LoVo (cell line): ENCODE measurements around the gene LRRC32.

Source experiments
- DNase-seq: peaks from one replicate; pipeline ENCODE4 v3.0.0-alpha.2; 2016; ENCODE audit warnings: low spot score

Gene LRRC32

GRCh38 chr11:76699451-76700091 lies 29.0 kb upstream of the LRRC32 start:
- no peak for DNase-seq

DNA sequence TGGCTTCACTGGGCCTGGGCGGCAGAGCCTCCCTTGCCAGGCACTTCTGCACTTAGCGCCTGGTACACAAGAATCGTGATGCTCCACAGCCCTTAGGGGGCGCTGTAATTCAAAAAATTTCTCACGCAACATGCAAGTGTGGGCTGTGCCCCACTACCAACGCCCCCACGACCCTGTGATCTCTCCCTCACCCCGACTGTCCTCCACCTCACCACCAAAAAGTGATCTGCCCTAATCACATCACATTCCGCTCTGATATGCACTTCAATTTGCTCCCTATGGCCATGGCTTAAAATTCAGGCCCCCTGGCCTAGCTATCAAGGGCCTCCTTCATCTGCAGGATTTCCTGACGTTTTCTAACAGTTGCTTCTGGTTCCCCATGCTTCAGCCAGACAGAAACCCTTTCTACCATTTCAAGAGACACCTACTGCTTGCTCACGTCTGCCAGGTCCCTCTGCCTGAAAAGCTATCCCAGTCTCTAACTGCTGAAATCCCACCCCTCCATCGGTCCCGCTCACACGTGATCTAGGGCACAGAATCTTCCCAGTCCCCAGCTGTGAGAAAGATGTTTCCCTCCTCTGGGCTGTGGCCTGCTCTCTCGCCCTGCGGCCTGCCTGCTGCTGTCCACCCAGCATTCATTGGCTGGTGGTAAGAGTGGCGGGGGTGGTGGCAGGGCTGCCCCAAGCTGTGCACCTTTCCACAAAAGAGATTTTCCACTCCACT lies 27.9 kb upstream of the LRRC32 start:
- no peak for DNase-seq

GRCh38 chr11:76696756-76697155 lies 26.2 kb upstream of the LRRC32 start:
- DNase-seq, result no peak

- DNase-seq, result no peak
Observed at GRCh38 chr11:76695771-76696170, 25.2 kb upstream of the LRRC32 start.

DNA sequence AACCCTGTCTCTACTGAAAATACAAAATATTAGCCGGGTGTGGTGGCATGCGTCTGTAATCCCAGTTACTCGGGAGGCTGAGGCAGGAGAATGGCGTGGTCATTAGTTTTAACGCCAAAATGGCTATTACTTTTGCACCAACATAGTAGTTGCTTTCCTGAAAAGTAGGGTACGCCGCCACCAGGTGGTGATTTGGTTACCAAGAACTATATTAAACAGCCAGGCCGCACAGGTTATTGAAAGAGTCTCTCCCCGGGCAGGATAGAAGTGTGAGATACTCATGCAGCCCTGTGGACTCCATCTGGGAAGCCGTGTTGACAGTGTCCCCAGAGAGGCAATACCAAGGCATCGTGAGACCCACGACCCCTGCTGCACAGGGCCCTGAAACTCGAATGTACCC lies 24.6 kb upstream of the LRRC32 start:
- DNase-seq, result no peak

- DNase-seq, result no peak
Observed at GRCh38 chr11:76694664-76695063, 24.1 kb upstream of the LRRC32 start.

GRCh38 chr11:76693806-76694205 lies 23.3 kb upstream of the LRRC32 start:
- no peak for DNase-seq

GRCh38 chr11:76692956-76693355 lies 22.4 kb upstream of the LRRC32 start:
- DNase-seq, result no peak

GRCh38 chr11:76691655-76692054 lies 21.1 kb upstream of the LRRC32 start:
- DNase-seq, result no peak

DNA sequence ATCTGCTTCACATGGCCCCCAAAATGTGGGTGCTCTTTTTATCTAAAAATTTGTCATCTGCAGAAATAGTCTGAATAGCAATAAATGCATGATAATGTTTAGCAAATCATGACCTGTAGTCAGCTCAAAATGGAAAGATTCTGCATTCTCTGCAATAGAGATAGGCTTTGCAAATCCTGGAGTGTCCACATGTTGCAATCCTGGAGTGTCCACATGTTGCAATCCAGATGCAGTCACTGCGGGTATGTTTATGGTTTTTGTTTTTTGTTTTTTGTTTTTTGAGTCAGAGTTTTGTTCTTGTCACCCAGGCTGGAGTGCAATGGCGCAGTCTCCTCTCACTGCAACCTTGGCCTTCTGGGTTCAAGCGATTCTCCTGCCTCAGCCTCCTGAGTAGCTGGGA lies 20.2 kb upstream of the LRRC32 start:
- no peak for DNase-seq

DNA sequence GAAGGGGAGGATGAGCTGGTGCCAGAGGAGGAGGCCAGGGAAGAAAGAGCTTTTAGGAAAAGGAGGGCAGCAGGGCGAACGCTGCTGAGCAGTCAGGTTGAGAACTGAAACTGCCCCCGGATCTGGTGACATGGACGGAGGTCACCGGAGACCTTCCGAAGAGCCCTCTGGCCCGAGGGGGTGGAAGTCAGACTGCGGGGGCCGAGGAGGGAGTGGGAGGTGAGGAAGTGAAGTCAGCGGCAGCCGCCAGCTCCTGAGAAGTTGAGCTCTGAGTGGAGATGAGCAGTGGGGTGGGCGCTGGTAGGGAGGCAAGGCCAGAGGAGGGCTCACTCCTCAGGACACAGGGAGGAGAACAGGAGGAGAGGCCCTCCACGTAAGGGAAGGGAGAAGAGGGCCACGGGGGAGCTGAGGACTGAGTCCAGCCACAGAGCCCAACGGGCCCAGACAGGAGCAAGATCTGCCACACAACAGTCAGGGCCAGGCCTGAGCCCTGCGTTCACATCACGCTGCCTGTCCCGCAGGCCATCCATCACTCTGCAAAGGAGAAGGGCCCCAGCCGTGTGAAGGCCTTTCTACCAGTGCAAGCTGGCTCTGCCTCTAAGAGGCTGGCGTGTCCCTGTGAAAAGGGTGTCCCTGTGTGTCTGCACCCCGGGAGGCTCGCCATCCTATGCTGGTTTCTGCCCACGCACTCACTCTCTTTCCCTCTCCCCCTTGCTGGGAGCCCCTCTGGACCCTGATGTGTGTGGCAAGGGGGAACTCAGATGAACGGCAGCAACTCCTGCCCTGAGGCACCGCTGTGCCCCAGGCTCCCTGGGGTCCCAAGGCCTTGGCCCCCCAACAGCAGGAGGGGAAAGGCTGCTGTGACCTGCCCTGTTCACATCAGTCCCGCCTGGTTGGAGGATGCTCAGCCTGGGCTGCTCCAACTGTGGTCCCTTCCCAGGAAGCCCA lies 19.0 kb upstream of the LRRC32 start:
- DNase-seq, result no peak

- DNase-seq, result no peak
Observed at GRCh38 chr11:76688146-76688545, 17.6 kb upstream of the LRRC32 start.

DNA sequence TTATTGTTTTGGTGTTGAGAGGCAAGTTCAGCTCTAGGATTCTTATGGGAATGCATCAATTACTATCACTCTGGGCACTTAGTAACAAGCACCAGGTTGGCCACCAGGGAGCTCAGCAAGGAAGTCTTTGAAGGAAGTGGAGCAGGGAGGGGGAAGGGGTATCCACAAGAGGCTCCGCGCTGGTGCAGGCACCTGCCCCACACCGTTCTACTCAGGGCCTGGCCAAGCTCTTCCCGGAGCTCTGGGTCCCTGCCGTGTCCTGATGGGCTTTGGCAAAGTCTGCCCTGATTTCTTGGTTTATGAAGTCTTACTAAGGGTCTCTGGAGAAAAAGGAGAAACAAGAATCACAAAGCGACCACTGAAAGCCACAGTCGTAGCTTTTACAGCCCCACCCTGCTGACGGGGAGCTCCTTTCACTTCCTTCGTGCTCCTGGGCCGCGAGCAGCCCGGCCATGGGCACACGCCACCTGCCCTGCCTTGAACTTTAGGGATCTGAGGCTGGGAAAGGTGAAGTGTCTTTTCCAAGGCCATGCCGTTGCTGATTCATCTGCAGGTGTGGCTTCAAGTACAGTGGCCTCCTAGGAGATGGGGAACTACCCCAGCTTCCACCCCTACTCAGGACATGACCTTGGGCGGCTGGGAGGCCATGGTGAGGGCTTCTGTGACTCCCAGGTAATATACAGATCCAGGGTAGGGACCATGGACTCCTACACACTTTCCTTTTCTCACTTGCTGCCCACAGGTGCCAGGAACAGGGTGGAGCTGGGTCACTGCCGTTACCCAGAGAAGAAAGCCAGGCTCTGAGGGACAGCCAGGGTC lies 15.9 kb upstream of the LRRC32 start:
- DNase-seq, result no peak

- DNase-seq, result no peak
Observed at GRCh38 chr11:76685831-76686230, 15.3 kb upstream of the LRRC32 start.

DNA sequence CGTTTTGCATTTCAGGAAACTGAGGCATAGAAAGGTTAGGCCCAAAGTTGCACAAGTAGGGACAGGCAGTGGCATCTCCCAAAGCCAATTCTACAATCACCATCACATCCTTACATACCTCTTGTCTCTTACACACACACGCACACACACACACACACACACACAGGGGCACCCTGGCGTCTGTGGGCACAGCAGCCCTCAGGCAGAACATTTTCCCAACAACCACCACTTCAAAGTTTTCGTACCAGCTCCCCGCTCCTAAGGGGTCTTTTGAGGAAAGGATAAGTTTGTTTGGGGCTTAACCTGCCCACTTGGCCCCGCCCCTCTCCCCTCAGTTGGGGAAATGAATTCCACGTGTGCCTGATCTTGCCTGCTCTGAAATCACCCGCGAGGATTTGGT lies 14.7 kb upstream of the LRRC32 start:
- no peak for DNase-seq

DNA sequence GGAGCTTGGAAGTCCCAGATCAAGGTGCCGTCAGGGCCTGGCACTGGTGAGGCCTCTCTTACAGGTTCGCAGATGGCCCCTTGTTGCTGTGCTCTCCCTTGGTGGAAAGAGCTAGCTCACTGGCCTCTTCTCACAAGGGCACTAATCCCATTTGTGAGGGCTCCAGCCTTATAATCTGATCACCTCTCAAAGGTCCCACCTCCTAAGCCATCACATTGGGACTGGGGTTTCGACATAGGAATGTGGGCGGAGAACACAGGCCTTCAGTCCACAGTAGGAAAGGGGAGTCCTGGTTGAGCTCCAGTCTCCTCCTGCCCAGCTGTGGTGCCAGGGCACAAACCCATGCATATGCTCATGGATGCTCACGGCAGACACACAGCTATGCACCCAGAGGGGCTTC lies 14.0 kb upstream of the LRRC32 start:
- DNase-seq, result no peak

- no peak for DNase-seq
Observed at GRCh38 chr11:76683161-76684095, 12.9 kb upstream of the LRRC32 start.

- no peak for DNase-seq
Observed at GRCh38 chr11:76682684-76683083, 12.1 kb upstream of the LRRC32 start.

- no peak for DNase-seq
Observed at GRCh38 chr11:76682106-76682505, 11.6 kb upstream of the LRRC32 start.

DNA sequence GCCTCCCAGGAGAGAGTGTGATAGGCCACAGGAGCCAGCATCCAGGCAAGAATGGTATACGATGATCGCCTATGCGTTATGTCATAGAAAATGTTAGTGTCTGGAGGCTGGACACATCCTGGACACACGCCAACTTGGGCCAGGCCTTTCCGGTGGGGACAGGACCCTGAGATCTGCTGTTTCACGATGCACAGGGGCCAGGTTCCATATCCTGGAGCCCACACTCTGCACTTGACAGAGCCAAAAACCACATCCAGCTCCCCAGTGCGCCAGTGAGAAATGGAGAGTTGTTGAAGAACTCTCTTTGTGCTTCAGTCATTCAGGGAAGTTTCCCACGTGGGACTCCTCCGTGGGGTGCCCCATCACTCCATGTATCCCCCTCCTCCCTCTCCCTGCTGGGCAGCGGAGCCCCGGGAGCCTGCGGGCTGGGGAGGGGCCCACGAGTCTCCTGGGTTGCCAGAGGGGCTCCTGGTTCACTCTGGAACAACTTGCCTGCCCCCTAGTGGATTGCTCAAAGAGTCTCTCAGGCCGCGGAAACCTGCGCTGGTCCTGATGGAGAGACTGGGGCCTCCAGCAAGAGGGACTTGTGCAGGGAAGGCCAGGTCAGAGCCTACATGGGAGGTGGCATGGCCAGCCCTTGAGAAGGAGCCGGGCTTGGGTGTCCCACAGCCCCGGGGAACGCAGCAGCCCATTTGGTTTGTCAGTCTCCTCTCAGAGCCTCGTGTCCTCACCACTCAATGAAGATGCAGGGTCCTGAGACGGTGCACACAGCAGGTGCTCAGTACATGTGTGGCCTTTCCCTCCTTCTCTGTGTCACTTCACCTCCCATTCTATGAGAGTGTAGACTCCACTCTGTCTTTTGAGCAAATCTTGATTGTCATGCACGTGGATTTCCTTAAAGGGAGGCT lies 10.2 kb upstream of the LRRC32 start:
- DNase-seq, result peak; percentile 50
